ENCODE measurements around the gene SEMA6A.

GRCh38 chr5:116564756-116565490, 9.7 kb downstream of the SEMA6A start:
- TF ChIP-seq ATF3 (IDR thresholded peaks at IDR 0.05) (no peak), ATF3 (CRISPR knock-in tag; conservative IDR thresholded peaks at IDR 0.05) (no peak), IRF1 (CRISPR knock-in tag; IDR thresholded peaks at IDR 0.05; ENCODE audit: borderline replicate concordance) (no peak), CTCF (IDR thresholded peaks at IDR 0.05 in 2 of 3, conservative IDR thresholded peaks at IDR 0.05 in 1 of 3; ENCODE audit: insufficient read depth in 2 of 3, low read depth in 1 of 3, low read length in 3 of 3) (no peak), ZBTB8A (IDR thresholded peaks at IDR 0.05; ENCODE audit: partially characterized antibody) (no peak), EWSR1 (IDR thresholded peaks at IDR 0.05; ENCODE audit: borderline replicate concordance, low read depth, partially characterized antibody) (no peak), BCLAF1 (IDR thresholded peaks at IDR 0.05; ENCODE audit: borderline replicate concordance in 1 of 2, control insufficient read depth in 1 of 2, low read depth in 2 of 2, low read length in 1 of 2) (no peak), TGIF2 (CRISPR knock-in tag; IDR thresholded peaks at IDR 0.05) (no peak), POLR2A (conservative IDR thresholded peaks at IDR 0.05) (no peak), ZFX (CRISPR knock-in tag; IDR thresholded peaks at IDR 0.05) (no peak), SMAD3 (CRISPR knock-in tag; conservative IDR thresholded peaks at IDR 0.05) (no peak), HDAC3 (IDR thresholded peaks at IDR 0.05; ENCODE audit: borderline replicate concordance, partially characterized antibody) (no peak), DPF2 (IDR thresholded peaks at IDR 0.05) (no peak), ZZZ3 (IDR thresholded peaks at IDR 0.05) (no peak)

All from K562 (cell line).